Measurements from ENCODE around the gene INO80D. TPM values are rescaled to one million over a fixed set of nuclear protein-coding genes. Genes with fewer than 3 reads are reported as not detected.

INO80D gene
- total RNA-seq, 1 experiment from 2014 or later: 14.4 TPM

DNA sequence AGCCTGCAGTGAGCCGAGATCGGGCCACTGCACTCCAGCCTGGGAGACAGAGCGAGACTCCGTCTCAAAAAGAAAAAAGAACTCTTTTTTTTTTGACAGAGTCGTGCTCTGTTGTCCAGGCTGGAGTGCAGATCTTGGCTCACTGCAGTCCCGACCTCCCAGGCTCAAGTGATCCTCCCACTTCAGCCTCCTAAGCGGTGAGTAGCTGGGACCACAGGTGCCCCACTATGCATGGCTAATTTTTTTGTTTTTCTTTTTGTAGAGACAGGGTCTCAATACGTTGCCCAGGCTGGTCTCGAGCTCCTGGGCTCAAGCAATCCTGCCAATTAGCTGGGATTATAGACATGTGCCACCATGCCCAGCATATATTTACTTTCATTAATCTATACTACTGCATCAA lies 12.5 kb upstream of the INO80D start:
- Histone ChIP-seq H3K4me3 (replicated peaks in 1 of 2; ENCODE audit: low read depth in 1 of 2, low read length in 2 of 2) (no peak overlapping the region), H3K4me1 (ENCODE audit: control insufficient read depth in 1 of 2, insufficient read depth in 2 of 2, low read length in 2 of 2) (no peaks in the 10 kb centered on the region), H3K4me2 (ENCODE audit: low read length) (no peak overlapping the region), H3K9me3 (ENCODE audit: control insufficient read depth in 1 of 2, insufficient read depth in 1 of 2, low read depth in 1 of 2, low read length in 2 of 2) (no peaks in the 10 kb centered on the region), H3K27me3 (ENCODE audit: insufficient read depth, low read length) (no peaks in the 10 kb centered on the region), H3K9me2 (ENCODE audit: insufficient read depth) (no peaks in the 10 kb centered on the region), H3K36me3 (ENCODE audit: control insufficient read depth in 1 of 2, insufficient read depth in 2 of 2, low read length in 2 of 2) (no peaks in the 10 kb centered on the region), H2AFZ (ENCODE audit: low read depth, low read length, poor library complexity, severe bottlenecking) (no peak overlapping the region), H3K9ac (ENCODE audit: low read length) (no peak overlapping the region), H4K20me1 (ENCODE audit: insufficient read depth) (no peaks in the 10 kb centered on the region; the same call in 1 of the 2 replicates), H3K79me2 (ENCODE audit: insufficient read depth, low read length) (no peaks in the 10 kb centered on the region), H3K27ac (ENCODE audit: low read depth, low read length) (no peak overlapping the region)
- RAD21 ChIA-PET (ENCODE audit: low non-redundant PET in 1 of 2, low total read pairs in 2 of 2, uncharacterized antibody in 2 of 2, unreplicated experiment in 2 of 2): no interaction called here
- POLR2A ChIA-PET: no interaction called here
- ATAC-seq: no peak
- intact Hi-C loops (cut with micrococcal nuclease): no loop called here
- BruUV-seq (replicated peaks): no TSS peak
- no peak for TF ChIP-seq EGR1 (IDR thresholded peaks at IDR 0.05; ENCODE audit: low read depth)
- no peak for TF ChIP-seq ZNF274 (IDR thresholded peaks at IDR 0.05; ENCODE audit: low read depth, low read length)
- no peak for TF ChIP-seq FOSL1 (IDR thresholded peaks at IDR 0.05; ENCODE audit: low read depth)
- TF ChIP-seq YY1 (IDR thresholded peaks at IDR 0.05; ENCODE audit: extremely low read depth, insufficient replicate concordance, low read depth, low read length): no peak
- TF ChIP-seq, protein P1, sequence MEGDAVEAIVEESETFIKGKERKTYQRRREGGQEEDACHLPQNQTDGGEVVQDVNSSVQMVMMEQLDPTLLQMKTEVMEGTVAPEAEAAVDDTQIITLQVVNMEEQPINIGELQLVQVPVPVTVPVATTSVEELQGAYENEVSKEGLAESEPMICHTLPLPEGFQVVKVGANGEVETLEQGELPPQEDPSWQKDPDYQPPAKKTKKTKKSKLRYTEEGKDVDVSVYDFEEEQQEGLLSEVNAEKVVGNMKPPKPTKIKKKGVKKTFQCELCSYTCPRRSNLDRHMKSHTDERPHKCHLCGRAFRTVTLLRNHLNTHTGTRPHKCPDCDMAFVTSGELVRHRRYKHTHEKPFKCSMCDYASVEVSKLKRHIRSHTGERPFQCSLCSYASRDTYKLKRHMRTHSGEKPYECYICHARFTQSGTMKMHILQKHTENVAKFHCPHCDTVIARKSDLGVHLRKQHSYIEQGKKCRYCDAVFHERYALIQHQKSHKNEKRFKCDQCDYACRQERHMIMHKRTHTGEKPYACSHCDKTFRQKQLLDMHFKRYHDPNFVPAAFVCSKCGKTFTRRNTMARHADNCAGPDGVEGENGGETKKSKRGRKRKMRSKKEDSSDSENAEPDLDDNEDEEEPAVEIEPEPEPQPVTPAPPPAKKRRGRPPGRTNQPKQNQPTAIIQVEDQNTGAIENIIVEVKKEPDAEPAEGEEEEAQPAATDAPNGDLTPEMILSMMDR (IDR thresholded peaks at IDR 0.05 in 2 of 3, conservative IDR thresholded peaks at IDR 0.05 in 1 of 3; ENCODE audit: borderline replicate concordance in 1 of 3, insufficient read depth in 1 of 3, low read depth in 2 of 3, low read length in 2 of 3): no peak
- TF ChIP-seq, protein P2, sequence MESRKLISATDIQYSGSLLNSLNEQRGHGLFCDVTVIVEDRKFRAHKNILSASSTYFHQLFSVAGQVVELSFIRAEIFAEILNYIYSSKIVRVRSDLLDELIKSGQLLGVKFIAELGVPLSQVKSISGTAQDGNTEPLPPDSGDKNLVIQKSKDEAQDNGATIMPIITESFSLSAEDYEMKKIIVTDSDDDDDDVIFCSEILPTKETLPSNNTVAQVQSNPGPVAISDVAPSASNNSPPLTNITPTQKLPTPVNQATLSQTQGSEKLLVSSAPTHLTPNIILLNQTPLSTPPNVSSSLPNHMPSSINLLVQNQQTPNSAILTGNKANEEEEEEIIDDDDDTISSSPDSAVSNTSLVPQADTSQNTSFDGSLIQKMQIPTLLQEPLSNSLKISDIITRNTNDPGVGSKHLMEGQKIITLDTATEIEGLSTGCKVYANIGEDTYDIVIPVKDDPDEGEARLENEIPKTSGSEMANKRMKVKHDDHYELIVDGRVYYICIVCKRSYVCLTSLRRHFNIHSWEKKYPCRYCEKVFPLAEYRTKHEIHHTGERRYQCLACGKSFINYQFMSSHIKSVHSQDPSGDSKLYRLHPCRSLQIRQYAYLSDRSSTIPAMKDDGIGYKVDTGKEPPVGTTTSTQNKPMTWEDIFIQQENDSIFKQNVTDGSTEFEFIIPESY (IDR thresholded peaks at IDR 0.05; ENCODE audit: extremely low read depth, insufficient replicate concordance, low read length): no peak
- TF ChIP-seq SIN3A (IDR thresholded peaks at IDR 0.05; ENCODE audit: low read depth): no peak
- TF ChIP-seq ZFX (IDR thresholded peaks at IDR 0.05): no peak
- TF ChIP-seq EZH2phosphoT487 (IDR thresholded peaks at IDR 0.05; ENCODE audit: borderline replicate concordance): no peak
- no peak for TF ChIP-seq EZH2 (IDR thresholded peaks at IDR 0.05)
- no peak for TF ChIP-seq TCF7L2 (IDR thresholded peaks at IDR 0.05; ENCODE audit: borderline replicate concordance, extremely low read depth, insufficient read depth, insufficient read length)
- DNase-seq (ENCODE audit: low read depth, low spot score): no peak
- CTCF ChIA-PET: no interaction called here

Measured in HCT116 (cell line).